Ovary (tissue), 3 donors: ENCODE measurements around the gene ZC3H10.
"Not testable (repeated sequence)": the region's sequence is repeated elsewhere in the genome, so short reads cannot be mapped to it uniquely, and the experiment has no call there.

Experiments used
- EP300 ChIP-seq: sonication (generic); formaldehyde crosslinking; IDR thresholded peaks from one replicate; pipeline ENCODE4 v1.6.1; 2017; ENCODE audit warnings: antibody characterized with exemption
- POLR2A ChIP-seq: fragments of 450-650 bp; IDR thresholded peaks from one replicate; pipeline ENCODE4 v1.6.1; 2017; ENCODE audit warnings: antibody characterized with exemption, mild to moderate bottlenecking, moderate library complexity
- TF ChIP-seq, protein P1 (sequence below), 3 donors: fragments of 450-650 bp in 2 of 3; fragments of 200-600 bp in 1 of 3; IDR thresholded peaks; one replicate each; pipeline versions ENCODE4 v1.5.1 to v1.8.0; 2016 to 2022; ENCODE audit warnings: antibody characterized with exemption in 3 of 3, mild to moderate bottlenecking in 1 of 3
- donor health status: DM: no; HTN: no; CAD: no.

GRCh38 chr12:56077966-56078365, 40.1 kb upstream of the ZC3H10 start:
- TF ChIP-seq, protein P1, sequence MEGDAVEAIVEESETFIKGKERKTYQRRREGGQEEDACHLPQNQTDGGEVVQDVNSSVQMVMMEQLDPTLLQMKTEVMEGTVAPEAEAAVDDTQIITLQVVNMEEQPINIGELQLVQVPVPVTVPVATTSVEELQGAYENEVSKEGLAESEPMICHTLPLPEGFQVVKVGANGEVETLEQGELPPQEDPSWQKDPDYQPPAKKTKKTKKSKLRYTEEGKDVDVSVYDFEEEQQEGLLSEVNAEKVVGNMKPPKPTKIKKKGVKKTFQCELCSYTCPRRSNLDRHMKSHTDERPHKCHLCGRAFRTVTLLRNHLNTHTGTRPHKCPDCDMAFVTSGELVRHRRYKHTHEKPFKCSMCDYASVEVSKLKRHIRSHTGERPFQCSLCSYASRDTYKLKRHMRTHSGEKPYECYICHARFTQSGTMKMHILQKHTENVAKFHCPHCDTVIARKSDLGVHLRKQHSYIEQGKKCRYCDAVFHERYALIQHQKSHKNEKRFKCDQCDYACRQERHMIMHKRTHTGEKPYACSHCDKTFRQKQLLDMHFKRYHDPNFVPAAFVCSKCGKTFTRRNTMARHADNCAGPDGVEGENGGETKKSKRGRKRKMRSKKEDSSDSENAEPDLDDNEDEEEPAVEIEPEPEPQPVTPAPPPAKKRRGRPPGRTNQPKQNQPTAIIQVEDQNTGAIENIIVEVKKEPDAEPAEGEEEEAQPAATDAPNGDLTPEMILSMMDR (IDR thresholded peaks at IDR 0.05), result not testable (repeated sequence)
- not testable (repeated sequence) for TF ChIP-seq POLR2A, EP300
